ENCODE data around the gene SNAI3.

GRCh38 chr16:88634141-88634993 lies 51.9 kb downstream of the SNAI3 start:
- peak in 1 of 4 experiments; percentile 10 for TF ChIP-seq CTCF (IDR thresholded peaks at IDR 0.05)
- TF ChIP-seq POLR2A (IDR thresholded peaks at IDR 0.05) = no peak
- TF ChIP-seq POLR2AphosphoS5 (IDR thresholded peaks at IDR 0.05) = no peak
- TF ChIP-seq EP300 (IDR thresholded peaks at IDR 0.05) = no peak

Measured in gastroesophageal sphincter (tissue), 3 donors.